ENCODE data around the gene NEK5.
"Not testable (repeated sequence)": the region's sequence is repeated elsewhere in the genome, so short reads cannot be mapped to it uniquely, and the experiment has no call there.

Gene NEK5, protein sequence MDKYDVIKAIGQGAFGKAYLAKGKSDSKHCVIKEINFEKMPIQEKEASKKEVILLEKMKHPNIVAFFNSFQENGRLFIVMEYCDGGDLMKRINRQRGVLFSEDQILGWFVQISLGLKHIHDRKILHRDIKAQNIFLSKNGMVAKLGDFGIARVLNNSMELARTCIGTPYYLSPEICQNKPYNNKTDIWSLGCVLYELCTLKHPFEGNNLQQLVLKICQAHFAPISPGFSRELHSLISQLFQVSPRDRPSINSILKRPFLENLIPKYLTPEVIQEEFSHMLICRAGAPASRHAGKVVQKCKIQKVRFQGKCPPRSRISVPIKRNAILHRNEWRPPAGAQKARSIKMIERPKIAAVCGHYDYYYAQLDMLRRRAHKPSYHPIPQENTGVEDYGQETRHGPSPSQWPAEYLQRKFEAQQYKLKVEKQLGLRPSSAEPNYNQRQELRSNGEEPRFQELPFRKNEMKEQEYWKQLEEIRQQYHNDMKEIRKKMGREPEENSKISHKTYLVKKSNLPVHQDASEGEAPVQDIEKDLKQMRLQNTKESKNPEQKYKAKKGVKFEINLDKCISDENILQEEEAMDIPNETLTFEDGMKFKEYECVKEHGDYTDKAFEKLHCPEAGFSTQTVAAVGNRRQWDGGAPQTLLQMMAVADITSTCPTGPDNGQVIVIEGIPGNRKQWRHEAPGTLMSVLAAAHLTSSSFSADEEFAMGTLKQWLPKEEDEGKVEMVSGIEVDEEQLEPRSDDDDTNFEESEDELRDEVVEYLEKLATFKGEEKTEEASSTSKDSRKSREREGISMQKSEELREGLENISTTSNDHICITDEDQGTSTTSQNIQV

DNA sequence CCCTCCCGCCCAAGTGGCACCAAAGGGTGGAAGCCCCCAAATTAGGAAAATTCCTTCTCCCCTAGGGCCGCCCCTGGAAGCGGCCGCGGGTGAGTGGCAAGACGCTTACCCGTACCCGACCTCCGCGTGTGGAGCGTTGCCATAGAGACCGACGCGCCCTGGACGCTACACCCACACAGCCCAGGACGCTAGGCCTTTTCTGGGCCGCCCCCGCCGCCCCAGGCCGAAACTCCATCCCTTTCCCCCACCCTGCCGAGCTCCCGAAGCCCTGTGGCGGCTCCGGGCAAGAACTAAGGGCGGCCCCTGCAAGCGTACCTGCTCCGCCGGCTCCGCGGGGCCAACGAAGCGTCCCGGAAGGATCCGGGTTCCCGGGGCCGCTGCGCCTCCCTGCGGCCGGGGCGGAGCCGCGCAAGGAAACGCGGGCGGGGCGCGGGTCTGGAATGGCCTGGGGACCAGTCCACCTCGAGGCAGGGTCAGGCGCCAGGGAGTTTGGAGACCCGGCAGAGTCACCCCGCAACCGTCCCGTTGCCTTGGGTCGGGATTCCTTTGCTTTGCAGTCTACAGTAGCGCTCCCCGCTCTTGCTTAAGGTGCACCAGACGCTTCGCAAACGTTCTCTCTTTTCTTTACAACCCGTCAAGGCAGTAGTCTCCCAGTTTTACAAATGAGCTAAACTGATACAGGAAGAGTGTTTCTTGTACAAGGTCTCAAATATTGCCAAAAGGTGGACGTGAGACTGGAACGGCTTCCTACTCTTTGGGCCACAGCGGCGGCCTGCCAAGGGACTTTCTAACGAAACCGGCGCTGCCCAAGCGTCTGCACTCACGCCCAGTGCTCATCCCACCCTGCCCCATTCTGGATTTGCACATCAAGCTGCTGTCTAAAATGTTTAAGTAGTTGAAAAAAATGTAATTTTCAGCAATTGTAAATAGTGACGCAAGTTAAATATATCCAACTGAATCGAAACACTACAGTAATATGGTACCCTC, at the start of gene NEK5:
Gene NEK5 (minus strand): TSS at position 360 of the 987 bp plus-strand sequence. CDS start 1,591 bp downstream, outside the sequence.
- H3K4me3 ChIP-seq (ENCODE audit: low read depth, low read length) = peak within 1 kb of the TSS; percentile 72
- no peak within 1 kb of the TSS for H3K27ac ChIP-seq
- H3K27me3 ChIP-seq (replicated peaks) = no peaks in the 10 kb centered on the region
- DNase-seq = peak; percentile 29
- in situ Hi-C loops (cut with HindIII; ENCODE audit: low pct_ligation_motif_present, low sequenced_read_pairs) = no loop called here
- TF ChIP-seq, protein P1, sequence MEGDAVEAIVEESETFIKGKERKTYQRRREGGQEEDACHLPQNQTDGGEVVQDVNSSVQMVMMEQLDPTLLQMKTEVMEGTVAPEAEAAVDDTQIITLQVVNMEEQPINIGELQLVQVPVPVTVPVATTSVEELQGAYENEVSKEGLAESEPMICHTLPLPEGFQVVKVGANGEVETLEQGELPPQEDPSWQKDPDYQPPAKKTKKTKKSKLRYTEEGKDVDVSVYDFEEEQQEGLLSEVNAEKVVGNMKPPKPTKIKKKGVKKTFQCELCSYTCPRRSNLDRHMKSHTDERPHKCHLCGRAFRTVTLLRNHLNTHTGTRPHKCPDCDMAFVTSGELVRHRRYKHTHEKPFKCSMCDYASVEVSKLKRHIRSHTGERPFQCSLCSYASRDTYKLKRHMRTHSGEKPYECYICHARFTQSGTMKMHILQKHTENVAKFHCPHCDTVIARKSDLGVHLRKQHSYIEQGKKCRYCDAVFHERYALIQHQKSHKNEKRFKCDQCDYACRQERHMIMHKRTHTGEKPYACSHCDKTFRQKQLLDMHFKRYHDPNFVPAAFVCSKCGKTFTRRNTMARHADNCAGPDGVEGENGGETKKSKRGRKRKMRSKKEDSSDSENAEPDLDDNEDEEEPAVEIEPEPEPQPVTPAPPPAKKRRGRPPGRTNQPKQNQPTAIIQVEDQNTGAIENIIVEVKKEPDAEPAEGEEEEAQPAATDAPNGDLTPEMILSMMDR (IDR thresholded peaks at IDR 0.05; ENCODE audit: low read depth, low read length, missing control alignments) = peak; percentile 63
- no peaks in the 10 kb centered on the region for H3K36me3 ChIP-seq (replicated peaks)

DNA sequence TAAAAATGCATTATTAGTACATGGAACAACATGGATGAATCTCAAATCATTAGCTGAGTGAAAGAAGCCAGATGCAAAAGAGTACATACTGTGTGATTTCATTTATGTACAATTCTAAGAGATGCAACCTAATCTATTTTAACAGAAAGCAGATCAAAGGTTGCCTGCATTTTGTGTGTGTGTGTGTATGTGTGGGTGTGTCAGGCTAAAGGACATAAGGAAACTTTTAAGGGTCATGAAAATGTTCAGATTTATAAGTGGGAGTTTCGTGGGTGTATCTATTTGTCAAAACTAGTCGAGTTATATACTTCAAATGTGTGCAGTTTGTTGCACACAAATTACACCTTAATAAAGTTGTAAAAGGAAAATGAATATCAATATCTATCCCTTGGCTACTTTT, 48.4 kb upstream of the NEK5 start:
- peaks cover 7% of the 10 kb centered on the region for H3K36me3 ChIP-seq (replicated peaks)
- H3K27me3 ChIP-seq (replicated peaks) = no peaks in the 10 kb centered on the region
- in situ Hi-C loops (cut with HindIII; ENCODE audit: low pct_ligation_motif_present, low sequenced_read_pairs) = no loop called here
- no peak overlapping the region for H3K27ac ChIP-seq
- TF ChIP-seq, protein P1 (IDR thresholded peaks at IDR 0.05; ENCODE audit: low read depth, low read length, missing control alignments) = no peak
- no peak for DNase-seq
- H3K4me3 ChIP-seq (ENCODE audit: low read depth, low read length) = no peak overlapping the region

DNA sequence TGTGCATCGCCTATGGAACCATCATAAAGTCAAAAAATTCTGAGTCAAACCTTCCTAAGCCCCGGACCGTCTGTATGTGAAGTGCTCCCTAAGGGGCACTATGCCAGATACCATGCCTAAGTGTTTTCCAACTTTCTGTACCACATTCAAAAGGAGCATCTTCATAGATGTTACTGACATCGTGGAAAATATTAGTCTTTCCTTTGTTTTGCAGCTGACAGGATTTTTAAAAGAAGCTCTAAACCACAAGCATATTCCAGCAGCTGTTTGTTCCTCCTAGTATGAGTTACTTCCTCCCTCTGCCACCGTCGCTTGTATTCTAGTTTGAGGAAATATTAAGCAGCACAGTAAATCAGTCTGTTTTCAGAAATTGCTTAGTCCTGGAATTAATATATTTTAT, 45.1 kb upstream of the NEK5 start:
- DNase-seq; in situ Hi-C loops (cut with HindIII; ENCODE audit: low pct_ligation_motif_present, low sequenced_read_pairs); H3K4me3 ChIP-seq (ENCODE audit: low read depth, low read length); H3K36me3 ChIP-seq (replicated peaks); H3K27me3 ChIP-seq (replicated peaks); H3K27ac ChIP-seq: not testable (repeated sequence)

DNA sequence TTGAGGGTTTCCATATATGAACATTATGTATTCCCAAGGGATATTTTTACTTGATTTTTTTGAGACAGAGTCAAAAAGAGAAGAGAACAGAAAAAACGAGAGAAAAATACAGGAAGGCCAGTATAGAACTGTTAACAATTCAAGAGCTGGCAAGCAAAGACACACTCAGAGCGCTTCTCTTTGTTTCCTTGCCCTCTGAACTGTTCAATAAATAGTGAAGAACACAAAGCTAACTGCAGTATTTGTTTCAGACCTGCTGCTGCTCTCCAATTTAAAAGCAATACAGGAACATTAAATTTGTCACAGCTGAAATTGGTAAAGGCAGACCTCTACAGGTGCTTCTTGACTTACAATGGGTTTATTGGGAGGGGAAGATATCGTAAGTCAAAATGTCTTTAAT, 44.5 kb upstream of the NEK5 start:
- in situ Hi-C loops (cut with HindIII; ENCODE audit: low pct_ligation_motif_present, low sequenced_read_pairs) = no loop called here
- peaks cover 4% of the 10 kb centered on the region for H3K36me3 ChIP-seq (replicated peaks)

DNA sequence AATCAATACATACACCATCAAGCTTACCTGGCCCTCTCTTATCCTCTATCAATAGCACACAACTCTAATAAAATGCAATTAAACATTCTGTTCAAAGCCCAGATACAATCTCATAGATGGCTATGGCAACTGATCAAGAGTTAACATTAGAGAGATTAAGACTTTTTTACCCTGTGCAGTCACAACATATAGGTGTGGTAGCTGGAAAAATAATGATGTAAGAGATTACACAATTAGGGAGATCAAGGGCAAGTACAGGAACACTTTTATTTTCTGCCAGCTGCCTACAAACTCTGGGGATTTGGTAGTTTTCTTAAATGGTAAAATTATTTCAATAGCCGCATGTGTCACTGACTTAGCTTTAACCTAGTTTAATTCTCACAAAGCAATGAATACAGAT, 42.8 kb upstream of the NEK5 start:
- H3K27me3 ChIP-seq (replicated peaks); H3K4me3 ChIP-seq (ENCODE audit: low read depth, low read length); H3K27ac ChIP-seq; in situ Hi-C loops (cut with HindIII; ENCODE audit: low pct_ligation_motif_present, low sequenced_read_pairs); H3K36me3 ChIP-seq (replicated peaks); DNase-seq: not testable (repeated sequence)

More for the DNA sequence above, 44.5 kb upstream of the NEK5 start:
- Histone ChIP-seq H3K4me3 (ENCODE audit: low read depth, low read length) (no peak overlapping the region), H3K27ac (no peak overlapping the region), H3K27me3 (replicated peaks) (no peaks in the 10 kb centered on the region)
- TF ChIP-seq, protein P1 (IDR thresholded peaks at IDR 0.05; ENCODE audit: low read depth, low read length, missing control alignments) = no peak
- DNase-seq = no peak

DNA sequence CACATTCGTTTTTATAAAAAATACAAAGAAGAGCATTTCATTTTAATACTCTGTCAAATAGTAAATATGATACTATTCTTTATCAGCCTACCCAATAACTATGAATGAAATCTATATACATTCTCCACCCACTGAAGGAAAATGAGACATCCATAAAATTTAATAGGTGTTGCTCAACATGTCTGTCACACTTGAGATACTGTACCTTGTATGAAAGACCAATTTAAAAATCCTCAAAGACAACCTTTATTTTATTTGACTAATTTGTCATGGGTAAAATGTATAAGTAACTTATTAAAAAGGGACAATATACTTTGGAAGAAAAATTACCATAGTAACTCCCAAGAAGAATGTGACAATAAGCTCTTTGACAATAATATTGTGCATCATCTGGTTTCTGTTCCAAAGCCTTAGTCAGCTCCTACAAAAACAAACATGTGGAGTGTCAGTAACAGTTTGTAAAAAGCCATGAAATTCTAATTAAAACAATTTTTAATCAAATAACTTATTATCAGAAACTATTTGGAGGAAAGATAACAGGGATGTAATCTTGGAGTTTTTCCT, 42.0 kb upstream of the NEK5 start:
- H3K27me3 ChIP-seq (replicated peaks); DNase-seq; H3K27ac ChIP-seq; in situ Hi-C loops (cut with HindIII; ENCODE audit: low pct_ligation_motif_present, low sequenced_read_pairs); H3K4me3 ChIP-seq (ENCODE audit: low read depth, low read length); H3K36me3 ChIP-seq (replicated peaks): not testable (repeated sequence)

All from brain microvascular endothelial cell (primary cell).